CD4-positive, alpha-beta T cell treated with Interleukin-1 beta for 1 hour (primary cell): ENCODE data around the gene MAN1A1.
"Not testable (repeated sequence)": the region's sequence is repeated elsewhere in the genome, so short reads cannot be mapped to it uniquely, and the experiment has no call there.

Experiments
- DNase-seq, 2 donors: peaks; one replicate each; pipeline ENCODE4 v3.0.0-alpha.2; 2020 to 2022

MAN1A1 gene

GRCh38 chr6:119189498-119189897, 160.1 kb downstream of the MAN1A1 start:
- DNase-seq: no peak

- no peak for DNase-seq
Observed at GRCh38 chr6:119187596-119187995, 162.0 kb downstream of the MAN1A1 start.

GRCh38 chr6:119186490-119186889, 163.1 kb downstream of the MAN1A1 start:
- no peak for DNase-seq

- no peak for DNase-seq
Observed at GRCh38 chr6:119184008-119184648, 165.4 kb downstream of the MAN1A1 start.

GRCh38 chr6:119183457-119183856, 166.1 kb downstream of the MAN1A1 start:
- no peak for DNase-seq

GRCh38 chr6:119182875-119183274, 166.7 kb downstream of the MAN1A1 start:
- no peak for DNase-seq

DNA sequence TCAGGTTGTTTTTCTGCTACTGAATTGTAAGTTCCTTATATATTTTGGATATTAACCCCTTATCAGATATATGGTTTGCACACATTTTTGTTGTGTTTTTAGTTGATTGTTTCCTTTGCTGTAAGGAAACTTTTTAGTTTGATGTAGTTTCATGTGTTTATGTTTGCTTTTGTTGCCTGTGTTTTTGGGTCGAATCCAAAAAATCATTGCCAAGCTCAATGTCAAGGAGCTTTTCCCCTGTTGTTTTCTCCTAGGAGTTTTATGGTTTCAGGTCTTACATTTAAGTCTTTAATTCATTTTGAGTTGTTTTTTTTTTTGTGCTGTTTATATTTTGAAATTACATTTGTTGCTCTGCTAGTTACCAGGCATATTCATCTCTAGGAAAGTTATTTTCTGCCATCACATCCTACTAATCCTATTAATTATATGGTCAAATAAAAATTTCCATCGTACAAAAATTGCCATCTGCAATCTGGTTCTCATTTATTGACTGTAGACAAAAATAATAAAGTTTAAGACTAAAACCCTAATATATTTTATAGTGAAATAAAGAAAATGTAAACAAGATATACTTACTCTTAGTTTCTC, 167.3 kb downstream of the MAN1A1 start:
- no peak for DNase-seq

- DNase-seq: no peak
Observed at GRCh38 chr6:119181046-119181445, 168.5 kb downstream of the MAN1A1 start.

GRCh38 chr6:119179842-119180241, 169.7 kb downstream of the MAN1A1 start:
- peak in 1 of 2 donors; percentile 5 for DNase-seq

DNA sequence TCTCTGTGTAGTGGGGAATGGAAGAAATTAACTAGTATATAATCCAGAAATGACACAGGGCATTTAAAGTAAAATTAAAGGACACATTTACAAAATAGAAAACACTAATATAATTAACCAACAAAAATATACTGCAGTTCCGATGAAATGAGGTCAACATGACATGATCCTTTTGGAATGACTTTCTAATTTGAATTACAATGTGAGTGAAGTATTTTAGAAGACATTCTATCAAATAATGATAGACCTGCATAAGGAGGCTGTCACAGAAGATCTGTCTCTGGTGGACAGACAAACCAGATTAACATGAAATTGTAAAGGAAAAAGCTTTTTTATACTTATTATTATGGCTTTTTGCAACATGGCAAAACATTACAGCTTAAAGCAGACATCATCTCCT, 170.5 kb downstream of the MAN1A1 start:
- DNase-seq: no peak

GRCh38 chr6:119176445-119176844, 173.1 kb downstream of the MAN1A1 start:
- DNase-seq: no peak

GRCh38 chr6:119174879-119175817, 174.4 kb downstream of the MAN1A1 start:
- no peak for DNase-seq

GRCh38 chr6:119174085-119174445, 175.5 kb downstream of the MAN1A1 start:
- DNase-seq: no peak

GRCh38 chr6:119173249-119174084, 176.1 kb downstream of the MAN1A1 start:
- DNase-seq: no peak

DNA sequence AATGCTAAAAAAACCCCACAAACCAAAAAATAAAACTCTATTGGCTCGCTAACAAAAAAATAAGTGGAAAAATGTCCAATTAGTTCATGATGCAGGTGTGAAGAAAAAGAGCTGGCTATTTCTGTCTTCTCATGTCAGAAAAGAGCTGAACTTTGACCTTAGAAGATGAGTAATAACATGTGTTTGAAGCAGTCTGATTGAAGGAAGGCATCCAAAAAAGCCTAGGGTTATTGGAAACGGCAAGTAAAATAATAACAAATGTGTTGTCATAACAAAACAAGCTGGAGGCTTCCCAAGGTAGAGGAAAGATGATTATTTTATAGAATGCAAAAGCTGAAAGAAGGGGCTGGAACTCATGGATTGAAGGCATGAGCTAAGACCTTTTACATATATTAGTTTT, 176.7 kb downstream of the MAN1A1 start:
- DNase-seq: no peak

GRCh38 chr6:119171864-119172588, 177.5 kb downstream of the MAN1A1 start:
- no peak for DNase-seq

GRCh38 chr6:119171088-119171841, 178.3 kb downstream of the MAN1A1 start:
- DNase-seq: no peak

DNA sequence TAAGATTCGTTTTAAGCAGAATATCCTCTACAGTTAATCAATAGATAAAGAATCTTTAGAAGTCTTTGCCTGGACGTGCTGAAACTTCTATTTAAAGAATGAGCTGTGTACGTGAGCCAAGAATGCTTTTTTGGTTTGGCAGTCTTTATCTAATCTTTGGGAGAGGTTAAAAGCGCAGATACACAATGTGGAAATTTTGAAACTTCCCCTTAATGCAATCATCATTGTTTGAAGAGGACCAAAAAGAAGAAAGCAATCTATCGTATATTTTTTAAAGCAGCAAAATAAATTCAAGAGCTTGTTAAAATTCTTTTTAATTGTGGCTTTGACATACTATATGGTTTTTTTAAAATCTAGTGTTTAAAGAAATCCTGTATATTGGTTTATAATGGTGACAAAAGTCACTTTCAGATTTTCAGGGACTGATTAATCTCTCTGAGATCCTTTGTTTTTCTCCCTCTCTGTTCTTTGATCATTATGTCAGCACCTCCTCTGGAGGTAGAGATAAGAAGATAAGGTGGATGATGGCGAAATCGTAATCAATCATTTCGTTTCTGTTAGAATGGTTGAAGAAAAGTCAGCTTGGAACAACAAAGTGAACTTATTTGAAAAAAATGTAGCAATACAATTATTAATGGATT, 179.0 kb downstream of the MAN1A1 start:
- no peak for DNase-seq

GRCh38 chr6:119170103-119170446, 179.5 kb downstream of the MAN1A1 start:
- DNase-seq: no peak

DNA sequence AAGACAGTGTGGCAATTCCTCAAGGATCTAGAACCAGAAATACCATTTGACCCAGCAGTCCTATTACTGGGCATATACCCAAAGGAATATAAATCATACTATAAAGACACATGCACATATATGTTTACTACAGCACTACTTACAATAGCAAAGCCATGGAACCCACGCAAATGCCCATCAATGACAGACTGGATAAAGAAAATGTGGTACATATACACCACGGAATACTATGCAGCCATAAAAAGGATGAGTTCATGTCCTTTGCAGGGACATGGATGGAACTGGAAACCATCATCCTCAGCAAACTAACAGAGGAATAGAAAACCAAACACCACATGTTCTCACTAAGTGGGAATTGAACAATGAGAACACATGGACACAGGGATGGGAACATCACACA, 180.2 kb downstream of the MAN1A1 start:
- DNase-seq: not testable (repeated sequence)
